Umbilical cord (tissue), 2 donors: ENCODE data around the gene MESP2. TPM values are rescaled to one million over a fixed set of nuclear protein-coding genes. Genes with fewer than 3 reads are reported as not detected.

Source experiments
- DNase-seq: peaks from one replicate; pipeline ENCODE4 v3.0.0-alpha.2; 2015; ENCODE audit warnings: low spot score
- total RNA-seq: library from RNA; depleted of rRNA; stranded (reverse); fragments of >200 nt; gene quantifications from one replicate; pipeline ENCODE4 v1.2.3, GENCODE V29; 2014; ENCODE audit warnings: low replicate concordance; ENCODE audit not compliant: insufficient read depth

MESP2 gene
- total RNA-seq, 1 donor from 2014 or later: not detected

DNA sequence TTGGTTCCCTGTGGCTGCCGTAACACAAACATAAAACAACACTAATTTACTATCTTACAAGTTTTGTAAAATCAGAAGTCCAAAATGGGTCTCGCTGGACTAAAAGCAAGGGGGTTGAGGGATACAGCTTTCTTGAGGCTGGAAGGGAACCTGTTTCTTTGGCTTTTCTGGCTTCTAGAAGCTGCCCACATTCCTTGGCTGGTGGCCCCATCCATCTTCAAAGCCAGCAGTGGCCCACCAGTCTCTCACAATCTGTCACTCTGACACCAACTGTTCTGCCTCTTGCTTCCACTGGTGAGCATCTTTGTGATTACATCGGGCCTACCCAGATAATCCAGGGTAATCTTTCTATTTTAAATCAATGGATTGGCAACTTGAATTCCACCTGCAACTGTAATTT lies 39.6 kb downstream of the MESP2 start:
- no peak for DNase-seq

DNA sequence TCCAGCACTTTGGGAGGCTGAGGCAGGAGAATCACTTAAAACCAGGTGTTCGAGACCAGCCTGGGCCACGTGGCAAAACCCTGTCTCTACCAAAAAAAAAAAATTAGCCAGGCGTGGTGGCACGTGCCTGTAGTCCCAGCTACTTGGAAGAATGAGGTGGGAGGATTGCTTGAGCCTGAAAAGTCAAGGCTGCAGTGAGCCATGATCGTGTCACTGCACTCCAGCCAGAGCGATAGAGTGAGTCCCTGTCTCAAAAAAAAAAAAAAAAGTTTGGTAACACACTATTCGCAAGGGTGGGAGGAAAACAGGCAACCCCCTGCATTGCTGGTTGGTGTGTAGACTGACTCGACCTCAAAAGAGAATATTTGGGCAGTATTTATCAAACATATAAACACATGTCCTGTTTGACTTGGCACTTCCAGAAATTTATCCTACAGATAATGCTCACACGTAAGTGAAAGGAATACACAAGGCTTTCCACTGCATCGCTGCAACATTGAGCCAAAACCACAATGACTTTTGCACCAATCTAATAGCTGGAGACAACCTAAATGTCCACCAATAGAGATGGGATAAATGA lies 41.7 kb downstream of the MESP2 start:
- DNase-seq: no peak

DNA sequence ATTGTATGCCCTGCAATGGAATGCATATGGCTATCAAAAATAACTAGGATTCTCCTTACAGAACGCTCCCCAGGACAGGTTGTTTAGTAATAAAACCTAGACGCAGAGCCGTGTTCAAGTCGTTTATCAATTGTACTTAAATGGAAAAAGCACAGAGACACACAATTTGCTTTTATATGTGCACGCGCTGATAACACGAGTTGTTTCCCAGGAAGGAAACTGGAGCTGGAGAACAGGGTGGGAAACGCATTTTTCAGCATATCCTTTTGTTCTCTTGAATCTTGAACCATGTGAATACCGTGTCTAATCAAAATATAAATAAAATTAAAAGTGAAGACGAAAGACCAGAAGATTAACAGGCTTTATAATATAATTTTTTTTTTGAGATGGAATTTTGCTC lies 42.2 kb downstream of the MESP2 start:
- no peak for DNase-seq

DNA sequence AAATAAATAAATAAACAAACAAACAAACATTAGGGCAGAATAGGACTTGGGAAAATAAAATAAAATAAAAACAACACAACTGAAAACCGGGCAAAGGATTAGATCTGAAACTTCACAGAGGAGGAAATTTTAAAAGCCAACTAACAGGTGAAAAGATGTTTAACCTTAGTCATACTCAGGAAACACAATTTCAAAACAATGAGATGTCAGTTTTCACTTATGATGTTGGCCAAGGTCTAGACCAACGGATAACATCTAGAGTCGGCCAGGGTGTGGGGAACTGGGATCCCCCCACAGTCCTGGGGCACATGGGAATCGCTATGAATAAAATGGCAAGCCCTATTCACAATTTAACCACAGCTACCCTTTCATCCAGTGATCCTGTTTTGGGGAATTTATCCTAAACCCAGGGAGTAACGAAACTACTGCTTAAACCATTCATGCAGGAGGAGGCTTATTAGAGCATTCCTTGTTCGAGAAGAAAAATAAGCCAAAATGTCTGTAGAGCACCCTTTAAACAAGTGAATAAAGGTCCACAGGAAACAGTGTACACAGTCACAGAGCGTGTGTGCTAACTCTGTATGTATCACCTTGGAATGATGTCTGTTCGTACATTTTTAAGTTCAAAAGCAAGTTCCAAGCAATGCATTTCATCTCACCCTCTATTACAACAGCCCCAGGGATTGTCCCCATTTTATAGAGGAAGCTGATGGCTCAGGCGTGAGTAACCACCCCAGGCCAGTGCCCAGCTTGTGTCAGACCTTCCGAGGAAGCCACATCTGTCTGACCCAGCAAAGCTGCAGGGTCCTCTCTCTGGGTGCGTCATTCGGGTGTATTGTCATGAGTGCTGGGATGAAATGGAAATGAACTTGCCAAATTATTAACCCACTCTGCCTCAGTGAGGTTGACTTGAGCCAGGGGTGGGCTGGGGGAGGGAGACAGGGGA lies 44.8 kb downstream of the MESP2 start:
- DNase-seq: no peak

DNA sequence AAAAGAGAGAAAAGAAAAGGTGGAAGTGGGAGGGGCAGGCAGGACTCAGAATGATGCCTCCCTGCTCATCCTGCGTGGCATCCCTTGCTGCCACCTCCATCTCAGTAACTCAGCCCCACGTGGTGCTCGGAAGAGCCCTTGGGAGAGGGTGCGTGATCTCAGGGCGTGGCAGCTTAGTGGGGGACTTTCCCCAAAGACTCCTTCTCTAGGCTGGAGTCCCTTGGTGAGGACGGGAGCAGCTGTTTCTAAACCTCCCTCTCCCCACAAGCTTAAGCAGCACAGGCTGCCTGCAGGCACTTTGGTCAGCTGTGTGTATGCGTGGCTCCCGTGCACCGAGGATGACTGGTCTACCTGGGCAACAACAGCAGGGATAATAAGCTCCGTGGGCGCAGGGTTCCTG lies 45.9 kb downstream of the MESP2 start:
- DNase-seq: no peak

DNA sequence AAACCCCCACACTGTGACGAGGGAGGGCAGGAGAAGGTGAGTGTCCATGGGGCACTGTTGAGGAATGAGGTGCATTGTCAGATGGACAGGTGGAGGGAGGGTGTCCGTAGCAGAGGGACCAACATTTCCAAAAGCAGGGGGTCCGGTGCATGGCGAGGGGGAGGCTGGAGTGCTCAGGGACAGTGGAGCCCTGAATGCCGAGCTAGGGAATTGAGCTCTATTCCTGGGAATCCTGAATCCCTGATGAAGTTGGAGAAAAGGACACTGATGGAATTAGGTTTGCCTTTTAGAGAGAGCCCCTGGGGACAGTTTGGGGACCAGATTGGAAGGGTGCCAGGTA lies 46.4 kb downstream of the MESP2 start:
- no peak for DNase-seq

DNA sequence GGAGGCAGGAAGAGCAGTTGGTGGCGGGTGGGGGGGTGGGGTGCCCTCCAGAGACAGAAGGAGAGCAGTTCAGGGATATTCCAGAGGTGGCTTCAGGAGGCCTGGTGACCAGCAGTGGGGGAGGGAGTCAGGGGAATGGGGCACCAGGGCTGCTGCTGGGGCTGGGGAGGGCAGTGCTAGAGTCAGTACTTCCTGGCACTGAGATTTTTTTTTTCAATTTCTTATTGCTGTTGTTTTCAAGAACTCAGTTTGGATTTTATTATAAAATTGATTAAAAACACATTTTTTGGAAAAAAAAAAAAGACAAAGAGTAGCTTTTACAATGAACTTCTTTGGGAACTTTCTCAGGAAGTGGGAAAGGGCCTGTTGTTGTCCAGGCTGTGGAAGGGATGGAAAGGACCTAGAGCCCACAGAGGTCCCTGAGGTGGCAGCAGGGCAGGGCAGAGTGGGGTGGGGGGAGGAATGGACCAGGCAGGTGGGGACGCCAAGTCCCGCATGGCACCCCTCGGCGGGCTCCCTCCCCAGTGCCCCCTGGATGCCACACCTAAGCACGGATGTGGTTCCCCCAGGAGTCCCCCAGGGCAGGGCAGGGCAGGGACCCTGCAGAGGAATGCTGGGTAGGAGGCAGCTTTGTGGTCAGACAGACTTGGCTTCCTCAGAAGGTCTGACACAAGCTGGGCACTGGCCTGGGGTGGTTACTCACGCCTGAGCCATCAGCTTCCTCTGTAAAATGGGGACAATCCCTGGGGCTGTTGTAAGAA lies 47.0 kb downstream of the MESP2 start:
- DNase-seq: no peak

DNA sequence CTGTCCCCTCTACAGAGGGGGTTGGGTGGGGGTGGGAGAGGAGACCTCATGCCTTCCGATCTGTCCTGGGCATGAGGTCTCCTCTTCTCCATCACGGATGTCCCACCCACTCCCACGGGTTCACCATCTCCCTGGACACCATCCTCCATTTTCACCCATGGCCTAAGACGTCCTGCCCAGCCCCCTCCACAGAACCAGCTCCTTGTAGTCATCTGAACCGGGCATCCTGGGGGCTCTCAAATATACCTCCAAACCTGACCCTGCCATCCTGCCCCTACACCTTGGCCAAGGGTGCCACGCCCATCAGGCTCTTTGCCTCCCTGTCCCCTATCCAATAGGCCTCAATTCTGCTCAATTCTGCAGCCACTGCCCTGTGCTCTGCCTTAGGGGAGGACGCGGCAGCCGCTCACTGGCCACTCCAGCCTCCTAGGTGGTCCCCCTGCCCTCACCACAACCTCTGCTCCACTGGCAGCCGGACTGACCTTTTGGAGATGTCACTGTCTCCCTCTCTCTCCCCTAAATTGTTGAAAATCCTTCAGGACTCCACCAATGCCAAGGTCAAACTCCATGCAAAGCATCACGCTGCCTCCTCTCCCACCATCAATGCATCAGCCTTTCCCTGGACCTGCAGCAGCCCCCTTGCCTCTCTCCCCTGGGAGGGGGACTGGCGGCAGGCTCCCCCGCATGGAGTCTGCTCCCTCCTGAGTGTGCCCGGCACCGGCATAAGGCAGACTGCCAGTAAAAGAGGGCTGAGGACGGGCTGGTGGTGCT lies 47.9 kb downstream of the MESP2 start:
- DNase-seq: no peak

DNA sequence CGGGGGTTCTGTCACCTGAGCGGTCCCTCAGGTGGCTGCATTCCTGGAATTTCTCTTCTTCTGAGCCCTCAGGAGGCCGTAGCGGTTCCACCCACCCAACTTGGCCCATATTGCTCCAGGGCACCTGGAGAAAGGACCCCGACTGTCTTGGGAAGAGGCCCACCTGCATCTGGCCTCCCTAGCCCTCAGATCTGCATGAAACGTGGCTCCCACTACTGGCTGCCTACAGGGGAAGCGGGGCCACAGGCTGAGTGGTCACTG lies 48.4 kb downstream of the MESP2 start:
- no peak for DNase-seq

DNA sequence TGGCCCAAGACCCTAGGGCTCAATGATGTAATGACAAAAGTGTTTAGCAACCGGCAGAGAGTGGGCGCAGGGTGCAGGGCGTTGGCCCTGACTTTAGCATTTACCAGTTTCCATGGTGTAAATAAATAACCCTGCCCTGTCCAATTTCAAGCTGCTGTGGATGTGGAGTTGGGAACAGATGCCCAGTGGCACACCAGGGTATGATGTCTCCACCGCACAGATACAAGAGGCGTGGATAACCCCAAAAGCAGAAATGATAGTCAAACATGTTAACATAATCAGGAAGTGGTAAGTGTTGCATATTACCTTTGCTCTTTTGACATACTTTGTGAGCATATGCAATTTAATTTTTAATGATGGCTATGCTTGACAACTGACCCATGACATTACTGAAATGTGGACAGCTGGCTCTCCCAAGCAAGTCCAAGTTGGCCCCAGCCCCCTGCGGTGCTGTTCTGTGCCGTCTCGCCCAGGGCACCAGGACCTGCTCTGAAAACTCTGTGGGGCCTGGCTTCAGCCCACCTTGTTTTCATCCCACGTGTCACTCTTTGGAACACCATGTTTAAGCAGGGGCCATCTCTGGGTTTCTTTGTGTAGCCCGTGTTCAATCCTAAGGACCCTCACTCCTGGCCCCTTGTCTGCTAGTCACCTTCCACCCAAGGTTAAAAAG lies 49.3 kb downstream of the MESP2 start:
- DNase-seq: no peak

DNA sequence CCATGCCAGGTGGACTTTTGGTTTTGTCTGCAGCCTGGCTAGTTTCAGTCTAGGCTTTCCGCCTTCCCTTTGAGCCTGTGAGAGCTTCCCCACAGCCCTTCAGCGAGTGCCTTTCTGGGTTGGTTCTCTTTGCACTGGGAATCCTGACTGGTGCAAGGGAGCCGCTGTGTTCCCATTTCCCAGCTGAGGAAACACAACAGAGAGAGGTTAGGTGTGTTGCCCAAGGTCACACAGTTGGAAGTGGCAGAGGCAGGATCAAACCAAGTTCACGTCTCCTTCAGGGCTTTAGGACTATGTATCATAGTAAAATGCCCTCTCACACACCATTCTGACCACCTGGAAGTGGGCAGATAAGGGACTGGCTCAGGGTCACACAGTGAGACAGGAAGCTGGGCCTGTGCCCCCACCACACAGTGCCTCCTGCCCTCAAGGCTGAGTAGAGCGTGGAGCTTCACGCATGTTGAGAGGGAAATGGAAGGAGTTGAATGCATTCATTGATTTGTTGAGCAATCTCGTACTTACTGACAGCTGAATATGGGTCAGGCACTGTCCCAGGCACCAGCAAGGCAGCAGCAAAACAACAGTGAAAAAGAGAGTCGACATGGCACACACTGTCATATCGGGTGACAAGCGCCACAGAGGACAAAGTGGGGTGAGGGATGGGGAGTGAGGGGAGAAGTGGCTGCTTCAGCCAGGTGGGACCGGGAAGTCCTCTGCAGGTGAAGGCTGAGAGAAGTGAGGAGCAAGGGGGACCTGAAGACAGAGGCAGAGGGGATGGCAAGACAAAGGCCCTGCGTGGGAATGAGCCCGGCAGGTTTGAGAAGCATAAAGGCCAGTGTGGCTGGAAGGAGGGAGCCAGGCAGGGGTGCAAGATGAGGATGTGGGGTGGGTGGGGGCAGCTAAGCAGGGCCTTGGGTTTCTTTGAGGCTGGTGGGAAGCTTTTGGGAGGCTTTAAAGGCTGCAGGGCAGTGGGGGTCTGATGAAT lies 50.8 kb downstream of the MESP2 start:
- no peak for DNase-seq

DNA sequence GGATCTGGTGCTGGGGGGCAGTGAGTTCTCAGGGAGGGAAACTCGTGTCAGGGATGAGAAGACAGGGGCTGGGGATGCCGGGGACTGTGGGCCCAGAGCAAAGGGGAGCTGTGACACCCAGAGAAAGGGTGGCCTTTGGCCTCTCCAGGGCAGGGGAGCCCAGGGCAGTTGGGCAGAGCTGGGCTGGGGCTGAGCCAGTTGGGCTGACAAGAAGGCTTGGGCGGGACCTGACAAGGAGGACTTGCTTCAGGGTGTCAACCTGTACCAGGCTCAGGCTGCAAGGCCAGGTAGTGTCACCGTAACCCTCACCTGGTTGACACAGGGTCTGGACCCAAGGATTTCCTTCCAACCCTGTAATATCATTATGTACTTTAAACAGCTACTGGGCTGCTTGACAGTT lies 51.7 kb downstream of the MESP2 start:
- no peak for DNase-seq

Other genes starting within 250 kb of the MESP2 start
- gene TICRR, start 200.9 kb upstream of the MESP2 start, total RNA-seq: 1.2 TPM
- 8.2 TPM for gene KIF7, start 120.9 kb upstream of the MESP2 start, total RNA-seq
- gene PLIN1, start 97.0 kb upstream of the MESP2 start, total RNA-seq: 2.2 TPM
- 5.1 TPM for gene PEX11A, start 85.6 kb upstream of the MESP2 start, total RNA-seq
- gene WDR93, start 85.5 kb upstream of the MESP2 start, total RNA-seq: 1.7 TPM
- gene MESP1, start 25.1 kb upstream of the MESP2 start, total RNA-seq: 2.9 TPM
- 5.8 TPM for gene ANPEP, start 38.5 kb downstream of the MESP2 start, total RNA-seq
- gene AP3S2, start 117.7 kb downstream of the MESP2 start, total RNA-seq: 65.2 TPM
- gene ARPIN, start 136.6 kb downstream of the MESP2 start, total RNA-seq: 16.6 TPM
- 9.4 TPM for gene ZNF710, start 225.0 kb downstream of the MESP2 start, total RNA-seq